ELR (cell line): Measurements from ENCODE around the gene MAML2.
A peak's percentile ranks its signal among the peaks of the same experiment; 100 is the strongest.

Experiments
- DNase-seq: peaks from one replicate; pipeline ENCODE4 v3.0.0-alpha.2; 2015; ENCODE audit warnings: low read depth

Gene MAML2

GRCh38 chr11:95964281-95964680, 378.7 kb downstream of the MAML2 start:
- DNase-seq = no peak

GRCh38 chr11:95961758-95962157, 381.2 kb downstream of the MAML2 start:
- no peak for DNase-seq

GRCh38 chr11:95950905-95951304, 392.1 kb downstream of the MAML2 start:
- DNase-seq = no peak

- DNase-seq = no peak
Measured at GRCh38 chr11:95948637-95949036, 394.4 kb downstream of the MAML2 start.

GRCh38 chr11:95944623-95945022, 398.4 kb downstream of the MAML2 start:
- DNase-seq = no peak

GRCh38 chr11:95943546-95943945, 399.4 kb downstream of the MAML2 start:
- DNase-seq = no peak

GRCh38 chr11:95939091-95939490, 403.9 kb downstream of the MAML2 start:
- DNase-seq = peak; percentile 35

- DNase-seq = no peak
Measured at GRCh38 chr11:95937358-95937757, 405.6 kb downstream of the MAML2 start.

GRCh38 chr11:95933594-95933993, 409.4 kb downstream of the MAML2 start:
- DNase-seq = no peak

GRCh38 chr11:95931916-95932315, 411.1 kb downstream of the MAML2 start:
- DNase-seq = no peak

- DNase-seq = no peak
Measured at GRCh38 chr11:95930948-95931347, 412.0 kb downstream of the MAML2 start.

GRCh38 chr11:95926726-95927125, 416.3 kb downstream of the MAML2 start:
- no peak for DNase-seq
